Tongue (tissue), 2 donors: ENCODE results near the gene ELAC2. TPM values are rescaled to one million over a fixed set of nuclear protein-coding genes. Genes with fewer than 3 reads are reported as not detected.

ENCODE experiments used
- DNase-seq: peaks from one replicate; pipeline ENCODE4 v3.0.0-alpha.2; 2015
- total RNA-seq: library from RNA; depleted of rRNA; stranded (reverse); fragments of >200 nt; gene quantifications from one replicate; pipeline ENCODE4 v1.2.3, GENCODE V29; 2014

The ELAC2 gene, protein sequence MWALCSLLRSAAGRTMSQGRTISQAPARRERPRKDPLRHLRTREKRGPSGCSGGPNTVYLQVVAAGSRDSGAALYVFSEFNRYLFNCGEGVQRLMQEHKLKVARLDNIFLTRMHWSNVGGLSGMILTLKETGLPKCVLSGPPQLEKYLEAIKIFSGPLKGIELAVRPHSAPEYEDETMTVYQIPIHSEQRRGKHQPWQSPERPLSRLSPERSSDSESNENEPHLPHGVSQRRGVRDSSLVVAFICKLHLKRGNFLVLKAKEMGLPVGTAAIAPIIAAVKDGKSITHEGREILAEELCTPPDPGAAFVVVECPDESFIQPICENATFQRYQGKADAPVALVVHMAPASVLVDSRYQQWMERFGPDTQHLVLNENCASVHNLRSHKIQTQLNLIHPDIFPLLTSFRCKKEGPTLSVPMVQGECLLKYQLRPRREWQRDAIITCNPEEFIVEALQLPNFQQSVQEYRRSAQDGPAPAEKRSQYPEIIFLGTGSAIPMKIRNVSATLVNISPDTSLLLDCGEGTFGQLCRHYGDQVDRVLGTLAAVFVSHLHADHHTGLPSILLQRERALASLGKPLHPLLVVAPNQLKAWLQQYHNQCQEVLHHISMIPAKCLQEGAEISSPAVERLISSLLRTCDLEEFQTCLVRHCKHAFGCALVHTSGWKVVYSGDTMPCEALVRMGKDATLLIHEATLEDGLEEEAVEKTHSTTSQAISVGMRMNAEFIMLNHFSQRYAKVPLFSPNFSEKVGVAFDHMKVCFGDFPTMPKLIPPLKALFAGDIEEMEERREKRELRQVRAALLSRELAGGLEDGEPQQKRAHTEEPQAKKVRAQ
- total RNA-seq = 78.2 TPM

GRCh38 chr17:13017655-13018459, at the start of gene ELAC2:
Gene ELAC2, minus strand, starts transcription at chr17:13018027. Its CDS starts 80 bp downstream, at chr17:13017947.
- DNase-seq = peak; percentile 99

- DNase-seq = peak; percentile 22
Observed at GRCh38 chr17:13065032-13065431, 47.2 kb upstream of the ELAC2 start.

- no peak for DNase-seq
Observed at GRCh38 chr17:13055131-13055530, 37.3 kb upstream of the ELAC2 start.

DNA sequence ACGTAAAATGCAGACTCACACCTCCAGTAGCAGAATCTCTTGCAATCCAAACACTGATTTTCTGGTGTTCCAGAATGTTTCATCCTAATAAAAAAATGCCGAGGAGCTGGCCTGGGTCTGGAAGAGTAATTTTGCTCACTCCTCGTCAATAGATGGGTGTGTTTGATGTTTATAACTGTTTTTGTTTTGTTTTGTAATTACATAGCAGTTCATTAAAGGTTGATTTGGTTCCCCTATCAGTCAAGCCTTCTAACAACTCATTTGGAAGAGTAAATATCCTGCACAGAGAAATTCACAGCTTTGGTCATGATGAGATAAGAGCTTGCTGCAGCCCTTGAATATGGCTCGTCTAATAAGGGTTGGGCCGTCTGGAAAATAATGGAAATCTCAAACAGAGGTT, 36.8 kb upstream of the ELAC2 start:
- DNase-seq = no peak

- no peak for DNase-seq
Observed at GRCh38 chr17:13051915-13052314, 34.1 kb upstream of the ELAC2 start.

DNA sequence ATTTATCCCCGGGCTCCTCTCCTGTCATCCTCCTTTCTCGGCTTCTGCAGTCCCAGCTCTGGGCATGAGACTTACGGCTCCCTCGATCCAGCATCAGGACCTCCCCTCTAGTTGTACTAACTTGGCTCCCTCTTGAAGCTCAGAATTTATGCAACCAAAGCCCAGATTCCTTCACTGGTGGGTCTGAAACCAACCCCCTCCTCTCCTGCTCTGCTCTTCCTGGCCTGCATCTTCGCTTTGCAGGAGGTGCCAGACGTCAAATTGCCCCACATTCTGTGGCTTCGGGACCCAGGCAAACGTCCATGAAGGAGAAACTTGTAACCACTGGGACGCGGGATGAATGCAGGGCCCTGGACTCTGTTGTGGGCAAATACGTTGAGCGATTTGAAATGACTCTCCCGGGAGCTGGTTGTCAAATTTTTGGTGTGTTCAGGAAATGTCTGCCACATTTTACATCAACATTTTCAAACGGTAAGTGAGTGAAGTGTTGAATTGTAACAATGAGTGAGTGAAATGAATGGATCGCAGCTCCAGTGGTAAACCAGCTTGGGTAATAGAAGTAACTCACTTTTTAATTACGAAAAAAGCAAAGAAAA, 29.3 kb upstream of the ELAC2 start:
- DNase-seq = no peak

- DNase-seq = no peak
Observed at GRCh38 chr17:13046361-13046760, 28.5 kb upstream of the ELAC2 start.

GRCh38 chr17:13044572-13045065, 26.8 kb upstream of the ELAC2 start:
- DNase-seq = peak; percentile 73

DNA sequence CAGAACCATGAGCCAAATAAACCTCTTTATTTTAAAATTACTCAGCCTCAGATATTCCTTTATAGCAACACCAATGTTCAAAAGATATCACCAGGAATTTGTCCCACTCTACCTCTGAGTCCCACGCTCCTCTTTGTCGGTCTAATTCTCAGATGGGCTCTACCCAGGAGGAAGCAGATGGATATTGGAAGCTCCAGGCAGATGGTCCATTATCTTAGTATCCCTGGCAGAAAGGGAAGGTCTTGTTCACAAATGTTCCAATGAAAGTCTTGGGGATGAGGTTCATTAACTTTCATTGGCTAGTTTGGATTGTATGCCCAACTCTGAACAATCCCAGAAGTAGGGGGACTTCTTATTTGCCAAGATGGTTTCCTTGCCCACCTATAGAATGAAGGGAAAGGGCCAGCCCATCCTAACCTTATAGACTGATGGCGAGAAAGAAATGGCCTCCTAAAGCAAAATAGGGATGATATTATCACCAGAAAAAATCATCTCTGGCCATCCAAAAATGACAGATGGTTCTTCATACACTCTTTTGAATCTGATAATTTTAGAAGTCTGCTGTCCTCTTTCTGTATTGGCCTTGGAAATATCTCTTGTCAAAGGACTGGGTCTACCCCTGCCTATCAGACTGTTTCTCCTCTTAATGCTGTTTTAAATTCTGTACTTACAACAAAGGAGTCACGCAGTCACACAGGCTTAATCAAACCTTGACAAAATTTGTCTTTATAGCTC, 21.3 kb upstream of the ELAC2 start:
- no peak for DNase-seq

DNA sequence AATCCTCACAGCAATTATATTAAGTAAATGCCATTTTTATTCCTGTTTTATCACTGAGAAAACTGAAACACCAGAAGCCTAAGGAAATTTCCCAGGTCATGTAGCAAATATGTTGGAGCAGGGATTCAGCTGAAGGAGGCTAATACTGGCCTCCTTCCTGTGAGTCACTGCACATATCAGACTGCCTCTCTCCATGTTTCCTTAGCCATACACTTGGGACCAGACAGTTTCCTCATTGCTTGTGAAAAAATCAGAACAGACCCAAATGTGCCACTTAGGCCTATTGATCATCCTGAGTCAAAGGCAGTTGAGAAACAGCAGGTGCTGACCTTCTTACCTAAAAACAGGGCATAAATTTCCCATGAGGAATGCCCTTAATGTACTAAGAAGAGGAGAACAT, 18.9 kb upstream of the ELAC2 start:
- DNase-seq = no peak

DNA sequence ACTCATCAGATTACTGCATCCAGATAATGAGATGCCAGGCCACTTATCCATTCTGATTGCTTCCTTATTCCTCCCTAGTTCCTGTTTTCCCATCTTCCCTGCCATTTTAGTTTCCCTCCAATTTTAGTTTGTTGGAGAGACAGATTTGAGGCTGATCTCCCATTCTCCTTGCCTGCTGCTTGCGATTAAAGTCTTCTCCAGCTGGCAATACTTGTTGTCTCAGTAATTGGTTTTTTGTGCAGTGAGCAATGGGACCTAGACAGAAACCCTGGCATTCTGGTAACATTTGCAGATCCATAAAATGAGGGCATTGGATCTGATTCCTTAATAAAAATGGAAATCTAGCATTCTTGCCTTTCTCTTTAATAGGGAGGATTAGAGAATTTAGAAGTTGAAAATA, 17.6 kb upstream of the ELAC2 start:
- DNase-seq = no peak

GRCh38 chr17:13031718-13032350, 14.0 kb upstream of the ELAC2 start:
- peak; percentile 59 for DNase-seq

DNA sequence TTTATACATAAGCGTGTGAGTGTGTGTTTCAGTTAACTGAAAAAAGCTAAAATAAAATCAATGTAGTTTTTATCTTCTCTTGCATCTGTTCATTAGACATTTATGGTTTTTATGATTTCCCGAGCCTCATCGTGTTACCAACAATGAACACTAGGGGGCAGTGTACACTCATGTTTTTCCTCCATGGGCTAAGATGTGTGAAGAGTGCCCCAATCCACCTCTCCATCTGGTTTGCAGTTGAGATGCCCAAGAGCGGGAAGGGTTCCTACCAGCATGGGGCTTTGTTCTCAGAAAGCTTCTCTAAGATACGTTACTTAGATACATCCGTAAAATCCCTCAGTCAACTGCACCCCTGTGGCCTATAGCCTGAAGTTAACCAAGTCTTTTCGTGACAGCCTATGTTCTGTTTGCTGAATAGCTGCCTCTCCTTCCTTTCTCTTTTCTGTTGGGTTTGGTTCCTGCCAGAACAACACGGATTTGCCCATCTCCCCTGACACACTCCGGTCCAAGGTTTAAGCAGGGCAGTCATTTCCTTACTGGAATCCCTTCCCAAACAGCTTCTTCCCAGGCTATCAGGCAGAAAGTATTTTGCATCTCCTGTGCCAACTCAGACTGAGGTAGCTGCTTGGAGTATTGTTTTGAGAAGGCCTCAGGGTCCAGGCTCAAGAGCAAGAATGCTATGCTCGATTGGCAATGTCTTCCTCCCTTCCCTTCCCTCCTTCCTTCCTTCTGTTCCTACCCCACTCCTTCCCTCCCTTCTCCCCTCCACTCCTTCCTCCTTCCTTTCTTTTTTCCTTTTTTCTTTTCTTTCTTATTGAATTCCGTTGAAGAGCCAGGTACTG, 12.9 kb upstream of the ELAC2 start:
- peak; percentile 78 for DNase-seq

DNA sequence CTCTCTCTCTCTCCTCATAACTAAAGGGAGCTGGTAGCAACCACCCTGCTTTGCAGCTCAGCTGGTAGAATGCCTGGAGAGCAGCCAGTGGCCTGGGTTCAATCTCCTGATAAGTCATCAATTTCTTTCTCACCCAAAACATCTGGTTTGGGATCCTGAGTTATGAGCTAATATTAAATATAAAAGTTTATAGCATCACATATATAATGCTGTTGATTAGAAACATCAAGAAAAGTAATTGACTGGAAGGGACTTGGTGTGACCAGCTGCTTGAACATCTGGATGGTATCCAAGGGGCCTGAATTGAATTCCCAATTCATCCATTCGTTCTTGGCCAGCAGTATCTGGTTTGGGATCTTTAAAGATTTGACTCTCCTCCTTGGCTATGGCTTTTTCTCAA, 12.2 kb upstream of the ELAC2 start:
- no peak for DNase-seq

GRCh38 chr17:13029340-13029739, 11.5 kb upstream of the ELAC2 start:
- no peak for DNase-seq

DNA sequence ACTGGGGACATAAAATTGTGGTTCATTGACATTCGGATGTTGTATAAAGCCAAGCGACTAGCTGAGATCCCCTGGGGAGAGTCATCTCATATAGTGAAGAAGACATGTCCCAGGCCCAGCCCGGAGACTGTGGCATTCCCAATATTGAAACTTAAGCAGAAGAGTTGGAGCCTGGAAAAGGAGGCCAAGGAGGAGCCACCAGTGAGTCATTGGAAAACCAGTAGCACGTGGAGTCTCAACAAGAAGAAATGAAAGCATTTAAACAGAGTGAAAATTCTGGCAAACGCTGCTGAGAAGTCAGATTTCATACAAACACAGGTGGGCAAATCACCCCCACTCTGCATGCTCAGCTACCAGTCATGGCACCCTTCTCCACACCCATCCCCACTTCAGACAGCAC, 9.4 kb upstream of the ELAC2 start:
- no peak for DNase-seq

DNA sequence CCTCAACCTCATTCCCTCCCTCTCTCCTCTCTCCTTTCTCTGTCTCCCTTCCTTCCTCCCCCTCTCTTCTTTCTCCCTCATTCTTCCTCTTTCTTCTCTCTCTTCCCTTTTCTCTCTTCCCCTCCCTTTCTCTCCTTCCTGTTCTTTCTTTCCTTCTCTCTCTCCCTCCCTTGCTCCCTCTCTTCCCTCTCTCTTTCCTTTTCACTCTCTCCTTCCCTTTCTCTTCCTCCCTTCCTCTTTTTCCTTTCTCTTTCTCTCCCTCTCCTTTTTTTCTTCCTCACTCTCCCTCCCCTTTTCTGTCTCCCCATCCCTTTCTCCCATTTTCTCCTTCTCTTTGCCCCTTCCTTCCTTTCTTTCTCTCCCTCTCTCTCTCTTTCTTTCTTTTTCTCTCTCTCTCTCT, 7.9 kb upstream of the ELAC2 start:
- DNase-seq = no peak

GRCh38 chr17:13025258-13025627, 7.4 kb upstream of the ELAC2 start:
- DNase-seq = no peak

- DNase-seq = peak; percentile 77
Observed at GRCh38 chr17:13024526-13025257, 6.9 kb upstream of the ELAC2 start.
